Endothelial cell of umbilical vein (primary cell): ENCODE data around the gene FKBP6. TPM values are rescaled to one million over a fixed set of nuclear protein-coding genes. Genes with fewer than 3 reads are reported as not detected.

ENCODE experiments used
- BruUV-seq: library from RNA; stranded (reverse); fragments of 400-500 nt; replicated peaks from 2 replicates; lab custom pipeline; 2021; lab: Mats Ljungman, UMichigan
- CTCF ChIA-PET: fragments of 300-600, 350-600 bp; sonication (Branson Sonifier 250); formaldehyde crosslinking; loops from one replicate; lab custom pipeline; 2021; ENCODE audit warnings: antibody characterized with exemption, inconsistent platforms; lab: Charles Lee
- POLR2A ChIA-PET: fragments of 300-600, 350-600 bp; sonication (Branson Sonifier 250); formaldehyde crosslinking; loops from one replicate; lab custom pipeline; 2021; ENCODE audit warnings: antibody characterized with exemption, inconsistent platforms; lab: Charles Lee
- DNase-seq: peaks from one replicate; pipeline ENCODE4 v3.0.0-alpha.2; 2011; ENCODE audit warnings: low read depth, low spot score
- FAIRE-seq: peaks from 2 replicates; lab custom pipeline; 2011; peaks lifted over from hg19 to GRCh38; lab: Jason Lieb, UNC
- H2AFZ ChIP-seq: 2 replicates; pipeline ENCODE4 v1.6.0; 2012; ENCODE audit warnings: low read depth, low read length, control low read depth, inconsistent platforms
- H3K27ac ChIP-seq: 2 replicates; pipeline ENCODE4 v1.5.1; 2011; ENCODE audit warnings: low read depth, mild to moderate bottlenecking, control low read depth, low read length, moderate library complexity; ENCODE audit not compliant: insufficient read depth
- H3K27me3 ChIP-seq, 2 experiments: 2 replicates each; pipeline versions ENCODE4 v1.6.0 to v1.6.1; 2011; ENCODE audit warnings: low read length in 2 of 2, mixed read lengths in 1 of 2; ENCODE audit not compliant: control insufficient read depth in 2 of 2, insufficient read depth in 2 of 2
- H3K36me3 ChIP-seq, 2 experiments: 2 replicates in 1 of 2; 3 replicates in 1 of 2; pipeline ENCODE4 v1.5.1; 2011; ENCODE audit warnings: low read length in 2 of 2, mild to moderate bottlenecking in 1 of 2, moderate library complexity in 1 of 2; ENCODE audit not compliant: control insufficient read depth in 2 of 2, insufficient read depth in 2 of 2; ENCODE audit errors: extremely low read depth in 1 of 2
- H3K4me1 ChIP-seq: 3 replicates; pipeline ENCODE4 v1.5.1; 2011; ENCODE audit warnings: mild to moderate bottlenecking, low read length; ENCODE audit not compliant: control insufficient read depth, insufficient read depth; ENCODE audit errors: extremely low read depth
- H3K4me2 ChIP-seq: 2 replicates; pipeline ENCODE4 v1.6.1; 2011; ENCODE audit warnings: low read length, control low read depth, mixed read lengths; ENCODE audit not compliant: insufficient read depth
- H3K4me3 ChIP-seq, 3 experiments: fragments of 200-600 bp in 1 of 3; sonication (generic), shearing (Covaris generic) in 1 of 3; replicated peaks in 1 of 3; 2 replicates each; pipeline ENCODE4 v1.5.1; 2011 to 2016; ENCODE audit warnings: control low read depth in 3 of 3, low read length in 3 of 3, mild to moderate bottlenecking in 2 of 3, inconsistent platforms in 1 of 3, low read depth in 1 of 3, moderate library complexity in 1 of 3; ENCODE audit not compliant: insufficient read depth in 1 of 3
- H3K79me2 ChIP-seq: 2 replicates; pipeline ENCODE4 v1.6.0; 2012; ENCODE audit warnings: low read length, inconsistent platforms; ENCODE audit not compliant: control insufficient read depth, insufficient read depth
- H3K9ac ChIP-seq: replicated peaks from 2 replicates; pipeline ENCODE3; 2011; ENCODE audit warnings: low read length, control low read depth; ENCODE audit not compliant: insufficient read depth; ENCODE audit errors: extremely low read depth
- H3K9me1 ChIP-seq: replicated peaks from 3 replicates; pipeline ENCODE4 v1.6.0; 2011; ENCODE audit warnings: mild to moderate bottlenecking, low read length; ENCODE audit not compliant: control insufficient read depth, insufficient read depth; ENCODE audit errors: extremely low read depth
- H3K9me3 ChIP-seq: replicated peaks from 2 replicates; pipeline ENCODE4 v1.5.1; 2012; ENCODE audit warnings: low read length, inconsistent platforms; ENCODE audit not compliant: control insufficient read depth, insufficient read depth
- H4K20me1 ChIP-seq: replicated peaks from 2 replicates; pipeline ENCODE3; 2011; ENCODE audit warnings: mild to moderate bottlenecking, low read length; ENCODE audit not compliant: control insufficient read depth, insufficient read depth; ENCODE audit errors: extremely low read depth
- CTCF ChIP-seq, 2 donors: IDR thresholded peaks; 1 replicate in 1 of 2; 2 replicates in 1 of 2; pipeline ENCODE4 v1.5.1; 2011; ENCODE audit warnings: low read length in 2 of 2, mild to moderate bottlenecking in 2 of 2, moderate library complexity in 2 of 2, control low read depth in 1 of 2, inconsistent platforms in 1 of 2, low read depth in 1 of 2; ENCODE audit not compliant: insufficient read depth in 1 of 2; ENCODE audit errors: extremely low read depth in 1 of 2
- EZH2 ChIP-seq: IDR thresholded peaks from 2 replicates; pipeline ENCODE4 v1.6.1; 2012; ENCODE audit warnings: borderline replicate concordance, low read depth, mild to moderate bottlenecking, moderate library complexity, low read length, inconsistent platforms; ENCODE audit not compliant: severe bottlenecking
- FOS ChIP-seq: IDR thresholded peaks from 2 replicates; pipeline ENCODE4 v1.6.1; 2011; ENCODE audit warnings: mild to moderate bottlenecking, low read length, moderate library complexity, borderline replicate concordance; ENCODE audit not compliant: insufficient read depth
- GATA2 ChIP-seq: IDR thresholded peaks from 2 replicates; pipeline ENCODE4 v1.7.0; 2011; ENCODE audit warnings: low read depth, mild to moderate bottlenecking, moderate library complexity, mixed read lengths, low read length; ENCODE audit not compliant: insufficient read length, insufficient read depth
- JUN ChIP-seq: IDR thresholded peaks from 2 replicates; pipeline ENCODE4 v1.6.1; 2011; ENCODE audit warnings: borderline replicate concordance, low read depth; ENCODE audit not compliant: insufficient read length, insufficient read depth
- MAX ChIP-seq: IDR thresholded peaks from 2 replicates; pipeline ENCODE4 v1.6.1; 2011; ENCODE audit not compliant: insufficient read depth, insufficient read length
- MYC ChIP-seq: IDR thresholded peaks from one replicate; pipeline ENCODE4 v1.6.1; 2011; ENCODE audit warnings: mild to moderate bottlenecking, low read depth, low read length
- POLR2A ChIP-seq: IDR thresholded peaks from 2 replicates; pipeline ENCODE4 v1.6.1; 2012; ENCODE audit warnings: low read depth, mild to moderate bottlenecking, control low read depth, low read length
- POLR2AphosphoS5 ChIP-seq: IDR thresholded peaks from 2 replicates; pipeline ENCODE4 v1.6.1; 2012; ENCODE audit warnings: low read depth, mild to moderate bottlenecking, control low read depth, low read length, moderate library complexity; ENCODE audit not compliant: insufficient read depth
- dilution Hi-C: fragments of 300-500 bp; cut with MboI; formaldehyde crosslinking; loops from one replicate; pipeline ENCODE4 v1.15.0; 2019; ENCODE audit warnings: low sequenced_read_pairs; ENCODE audit not compliant: extremely low pct_ligation_motif_present
- intact Hi-C: fragments of 100-400 bp; cut with micrococcal nuclease; formaldehyde crosslinking; loops from one replicate; pipeline ENCODE4 v1.10.0; 2022
- polyA plus RNA-seq, 4 experiments: library from polyadenylated mRNA; depleted of rRNA in 3 of 4; stranded (reverse) in 3 of 4; unstranded in 1 of 4; fragments of >200 nt; gene quantifications; 2 replicates each; pipeline versions ENCODE4 v1.2.1 to v1.2.3, GENCODE V29; 2011 to 2012; ENCODE audit warnings: missing spikeins in 1 of 4
- total RNA-seq: library from RNA; stranded (reverse); gene quantifications from 2 replicates; pipeline ENCODE4 v1.2.3, GENCODE V29; 2021

Gene FKBP6
- total and polyA plus RNA-seq, 2 donors (not counting 3 experiments of a cell fraction or from before 2014, with no cell fraction given) = 0.04 TPM; not detected in 1

- Histone ChIP-seq H3K4me2 (no peak overlapping the region), H3K27ac (no peak overlapping the region), H3K4me1 (no peaks in the 10 kb centered on the region), H3K27me3 (no peaks in the 10 kb centered on the region), H4K20me1 (no peaks in the 10 kb centered on the region), H3K9ac (no peak overlapping the region), H3K9me1 (no peaks in the 10 kb centered on the region), H3K79me2 (no peaks in the 10 kb centered on the region), H3K36me3 (no peaks in the 10 kb centered on the region), H3K4me3 (no peak overlapping the region), H3K9me3 (no peaks in the 10 kb centered on the region), H2AFZ (no peak overlapping the region)
- TF ChIP-seq MYC (no peak), POLR2A (no peak), FOS (no peak), GATA2 (no peak), EZH2 (no peak), JUN (no peak), CTCF (IDR thresholded peaks at IDR 0.05; ENCODE audit: extremely low read depth in 1 of 2, insufficient read depth in 1 of 2, low read depth in 1 of 2, low read length in 2 of 2) (no peak), MAX (no peak), POLR2AphosphoS5 (no peak)
- intact Hi-C loops (no loop called here), dilution Hi-C loops (no loop called here)
- no peak for FAIRE-seq
- DNase-seq = no peak
- BruUV-seq = no TSS peak
- CTCF ChIA-PET = interaction anchor here (1.1 kb wide), 1 partner anchor 8 kb away, joined by 4 read pairs; no protein-coding TSS in a partner anchor
- POLR2A ChIA-PET = no interaction called here
Observed at GRCh38 chr7:73387908-73388414, 60.0 kb downstream of the FKBP6 start.
